ENCODE measurements around the gene IGF2R.
A peak's percentile ranks its signal among the peaks of the same experiment; 100 is the strongest.
"Not testable (repeated sequence)": the region's sequence is repeated elsewhere in the genome, so short reads cannot be mapped to it uniquely, and the experiment has no call there.

IGF2R gene

GRCh38 chr6:160132297-160132637, 163.4 kb downstream of the IGF2R start:
- no peak for DNase-seq (ENCODE audit: low read depth)
- H3K4me3 ChIP-seq (ENCODE audit: low read length): no peak overlapping the region
- TF ChIP-seq CTCF (IDR thresholded peaks at IDR 0.05; ENCODE audit: insufficient read depth, low read depth, low read length, missing control alignments): no peak

DNA sequence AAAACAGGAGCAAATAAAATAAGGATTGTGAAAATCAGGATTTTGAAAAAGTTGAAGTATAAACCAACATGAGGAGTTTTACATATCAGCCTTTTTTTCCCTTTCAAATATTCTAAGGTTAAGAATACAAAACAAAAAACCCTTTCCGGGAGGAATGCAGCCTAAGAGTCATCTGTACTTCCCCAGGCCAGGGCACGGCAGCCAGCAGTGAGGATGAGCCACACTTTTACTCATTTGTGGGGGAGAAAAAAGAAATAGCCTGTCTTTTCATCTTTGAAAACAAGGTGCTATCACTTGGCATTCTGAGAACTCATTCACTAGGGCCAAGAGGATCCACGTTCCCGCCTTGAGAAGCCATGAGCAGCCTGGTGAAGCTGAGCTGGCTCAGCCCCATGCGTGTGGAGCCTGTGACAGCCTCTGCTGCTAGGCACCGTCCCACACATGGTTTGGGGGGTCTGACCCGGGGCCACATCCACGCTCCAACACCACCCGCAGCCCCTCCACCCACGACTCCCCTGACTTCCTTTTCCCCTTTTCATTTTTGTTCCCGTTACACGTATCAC, 164.0 kb downstream of the IGF2R start:
- H3K4me3 ChIP-seq (ENCODE audit: low read length): no peak overlapping the region
- peak; percentile 57 for DNase-seq (ENCODE audit: low read depth)
- no peak for TF ChIP-seq CTCF (IDR thresholded peaks at IDR 0.05; ENCODE audit: insufficient read depth, low read depth, low read length, missing control alignments)

- no peak for TF ChIP-seq CTCF (IDR thresholded peaks at IDR 0.05; ENCODE audit: insufficient read depth, low read depth, low read length, missing control alignments)
- H3K4me3 ChIP-seq (ENCODE audit: low read length): no peak overlapping the region
- no peak for DNase-seq (ENCODE audit: low read depth)
Observed at GRCh38 chr6:160133441-160134336, 164.8 kb downstream of the IGF2R start.

- H3K4me3 ChIP-seq (ENCODE audit: low read length): not testable (repeated sequence)
- peak; percentile 47 for DNase-seq (ENCODE audit: low read depth)
Observed at GRCh38 chr6:160134337-160134751, 165.5 kb downstream of the IGF2R start.

DNA sequence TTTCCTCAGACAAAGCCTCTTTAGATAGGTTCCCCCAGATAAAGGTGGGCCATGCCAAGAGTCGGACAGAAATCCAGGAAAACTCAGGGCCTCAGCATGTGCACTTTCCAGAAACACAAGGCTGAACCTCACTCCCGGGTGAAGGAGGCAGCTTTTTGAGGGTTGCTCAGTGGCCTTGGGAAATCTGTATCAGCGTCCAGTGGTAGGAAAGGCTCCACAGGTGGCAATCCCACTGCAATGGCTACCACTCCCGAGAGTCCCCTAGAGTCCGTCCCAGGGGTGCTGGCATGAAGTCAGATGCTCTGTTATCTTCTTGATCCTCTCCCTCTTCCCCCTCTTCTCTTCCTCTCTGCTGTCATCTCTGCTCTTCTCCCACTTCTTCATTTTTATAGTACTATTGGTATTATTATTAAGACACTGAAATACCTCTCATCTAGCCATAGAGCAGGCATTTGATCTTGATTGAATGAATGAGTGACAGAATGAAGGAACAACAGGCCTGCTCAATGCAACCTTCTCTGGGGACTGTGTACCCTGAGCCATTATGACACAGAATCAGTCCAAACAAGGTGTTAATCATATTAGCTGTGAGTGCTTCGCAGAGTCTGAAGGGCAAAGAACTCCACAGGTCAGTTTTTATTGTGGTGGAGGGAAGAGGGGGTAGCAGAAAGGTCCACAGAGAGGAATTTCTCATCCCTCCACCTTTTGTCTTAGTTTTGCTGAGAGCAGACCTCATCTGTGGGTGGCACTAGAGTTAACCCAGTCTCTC, 166.1 kb downstream of the IGF2R start:
- no peak overlapping the region for H3K4me3 ChIP-seq (ENCODE audit: low read length)
- TF ChIP-seq CTCF (IDR thresholded peaks at IDR 0.05; ENCODE audit: insufficient read depth, low read depth, low read length, missing control alignments): no peak
- DNase-seq (ENCODE audit: low read depth): no peak

- TF ChIP-seq CTCF (IDR thresholded peaks at IDR 0.05; ENCODE audit: insufficient read depth, low read depth, low read length, missing control alignments): no peak
- no peak for DNase-seq (ENCODE audit: low read depth)
- no peak overlapping the region for H3K4me3 ChIP-seq (ENCODE audit: low read length)
Observed at GRCh38 chr6:160135907-160136655, 167.2 kb downstream of the IGF2R start.
